ENCODE data around the gene CTRL. TPM values are rescaled to one million over a fixed set of nuclear protein-coding genes. Genes with fewer than 3 reads are reported as not detected.
A peak's percentile ranks its signal among the peaks of the same experiment; 100 is the strongest.
"Not testable (repeated sequence)": the region's sequence is repeated elsewhere in the genome, so short reads cannot be mapped to it uniquely, and the experiment has no call there.

The CTRL gene
- total and polyA plus RNA-seq, 12 donors, result 0.09 to 4.6 (median 1.2) TPM; not detected in 1

- Histone ChIP-seq H3K36me3 (replicated peaks in 1 of 2) (peaks cover 0 to 43% of the 10 kb centered on the region in 2 donors), H3K27me3 (no peaks in the 10 kb centered on the region), H3K4me3 (no peak overlapping the region), H3K27ac (peak overlapping the region in 2 of 5 donors; percentile 30 to 67), H3K4me1 (replicated peaks in 1 of 2) (peaks cover 0 to 23% of the 10 kb centered on the region in 2 donors), H3K9me3 (replicated peaks in 1 of 3) (no peaks in the 10 kb centered on the region)
- WGBS, 4 donors, result 61 to 70% (median 65%) methylated on average over 3 to 6 of the region's 6 CpGs; no CpG with 5 or more reads in 1 of the 4 donors
- intact Hi-C loops (cut with DNase I), result no loop called here
- DNase-seq, result peak in 6 of 7 donors; percentile 66 to 80 (median 74)
- TF ChIP-seq POLR2A (IDR thresholded peaks at IDR 0.05) (no peak), CTCF (IDR thresholded peaks at IDR 0.05) (peak; percentile 58 to 71 (median 62))
Observed at GRCh38 chr16:67942200-67942509, 10.5 kb upstream of the CTRL start.

DNA sequence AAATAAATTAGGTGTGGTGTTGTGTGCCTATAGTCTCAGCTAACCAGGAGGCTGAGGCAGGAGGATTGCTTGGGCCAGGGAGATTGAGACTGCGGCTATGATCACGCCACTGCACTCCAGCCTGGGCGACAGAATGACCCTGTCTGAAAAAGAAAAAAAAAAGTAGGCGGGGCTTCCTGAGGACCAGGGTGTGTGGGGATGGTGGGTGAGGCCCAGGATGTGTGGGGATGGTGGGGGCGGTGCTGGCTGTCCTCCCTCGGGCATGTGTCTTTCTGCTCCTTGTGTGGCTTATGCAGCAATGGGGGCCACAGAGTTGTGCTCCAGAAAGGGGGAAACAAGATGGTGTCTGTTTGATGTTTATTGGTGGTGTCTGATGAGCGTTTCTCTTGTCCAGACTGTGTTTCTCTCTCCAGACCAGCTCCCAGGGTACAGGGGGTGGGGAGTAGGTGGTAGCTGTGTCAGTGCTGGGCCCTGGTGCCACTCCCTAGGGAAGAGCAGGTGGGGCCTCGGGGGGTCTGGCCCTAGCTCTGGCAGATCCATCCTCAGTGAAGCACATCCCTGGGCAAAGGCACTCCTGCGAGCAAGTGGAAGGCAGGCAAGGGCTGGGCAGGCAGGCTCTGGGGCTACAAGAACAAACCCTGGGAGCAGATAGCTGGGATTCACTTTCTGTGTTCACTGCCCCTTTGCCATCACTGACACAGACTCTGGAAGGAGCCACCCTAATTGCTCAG lies 10.0 kb upstream of the CTRL start:
- no peak overlapping the region for H3K4me3 ChIP-seq
- peak overlapping the region in 3 of 5 donors; percentile 30 to 67 (median 30) for H3K27ac ChIP-seq
- TF ChIP-seq CTCF (IDR thresholded peaks at IDR 0.05), result no peak
- TF ChIP-seq POLR2A (IDR thresholded peaks at IDR 0.05), result no peak
- no peaks in the 10 kb centered on the region for H3K9me3 ChIP-seq (replicated peaks in 1 of 3)
- H3K27me3 ChIP-seq, result no peaks in the 10 kb centered on the region
- intact Hi-C loops (cut with DNase I), result no loop called here
- peaks cover 0 to 38% of the 10 kb centered on the region in 2 donors for H3K36me3 ChIP-seq (replicated peaks in 1 of 2)
- peaks cover 0 to 26% of the 10 kb centered on the region in 2 donors for H3K4me1 ChIP-seq (replicated peaks in 1 of 2)
- DNase-seq, result no peak
- 67 to 83% (median 78%) methylated on average over 6 to 9 of the region's 9 CpGs for whole genome bisulfite sequencing, 4 donors

- 89 to 92% (median 91%) methylated on average over 5 of the region's 5 CpGs for WGBS, 4 donors
- no peak overlapping the region for H3K27ac ChIP-seq
- H3K9me3 ChIP-seq (replicated peaks in 1 of 3), result no peaks in the 10 kb centered on the region
- peaks cover 0 to 26% of the 10 kb centered on the region in 2 donors for H3K4me1 ChIP-seq (replicated peaks in 1 of 2)
- no peak for TF ChIP-seq POLR2A (IDR thresholded peaks at IDR 0.05)
- H3K36me3 ChIP-seq (replicated peaks in 1 of 2), result peaks cover 0 to 27% of the 10 kb centered on the region in 2 donors
- intact Hi-C loops (cut with DNase I), result no loop called here
- no peak overlapping the region for H3K4me3 ChIP-seq
- H3K27me3 ChIP-seq, result no peaks in the 10 kb centered on the region
- DNase-seq, result no peak
Observed at GRCh38 chr16:67940446-67941089, 8.9 kb upstream of the CTRL start.

DNA sequence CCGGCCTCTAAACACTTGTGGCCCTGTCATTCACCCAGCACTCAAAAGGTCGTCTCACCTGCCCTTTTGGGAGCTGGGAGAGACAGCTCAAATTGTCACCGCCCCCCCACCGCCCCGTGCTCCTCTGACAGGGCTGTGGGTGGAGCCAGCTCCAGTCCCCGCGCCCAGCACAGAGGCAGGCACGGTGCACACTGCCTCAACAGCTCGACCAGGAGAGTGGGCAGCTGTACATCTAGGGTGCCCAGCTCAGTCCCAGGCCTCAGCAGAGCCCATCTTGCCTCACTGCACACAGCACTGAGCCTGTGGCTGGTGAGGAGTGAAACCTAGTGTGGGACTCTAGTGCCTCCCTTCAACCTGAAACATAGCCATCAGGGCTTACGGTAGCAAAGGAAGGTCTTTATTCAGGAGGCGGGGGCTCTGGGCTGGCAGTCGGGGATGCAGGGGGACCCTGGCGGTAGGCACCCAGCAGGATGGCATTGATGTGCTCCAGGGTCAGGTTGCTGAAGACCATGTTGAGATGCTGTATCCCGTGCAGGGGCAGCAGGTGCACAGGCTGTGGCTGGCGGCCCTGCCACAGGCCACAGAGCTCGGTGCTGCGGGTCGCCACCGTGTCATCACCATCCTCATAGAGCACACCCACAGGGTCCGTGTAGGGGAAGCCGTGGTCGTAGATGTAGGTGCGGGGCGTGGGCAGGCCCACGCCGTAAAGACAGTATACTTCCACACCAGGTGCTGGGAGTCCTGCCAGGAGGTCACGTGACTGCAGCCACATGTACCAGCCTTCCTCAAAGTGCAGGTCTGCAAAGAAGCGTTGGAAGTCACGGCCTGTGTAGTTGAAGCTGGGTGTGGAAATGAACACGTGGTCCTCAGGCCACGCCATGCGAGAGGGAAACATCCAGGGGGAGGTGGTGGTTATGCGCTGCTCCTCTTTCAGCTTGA lies 8.1 kb upstream of the CTRL start:
- TF ChIP-seq POLR2A (IDR thresholded peaks at IDR 0.05), result no peak
- no peak for TF ChIP-seq CTCF (IDR thresholded peaks at IDR 0.05)
- H3K36me3 ChIP-seq (replicated peaks in 1 of 2), result peaks cover 0 to 19% of the 10 kb centered on the region in 2 donors
- no peak overlapping the region for H3K27ac ChIP-seq
- no peaks in the 10 kb centered on the region for H3K9me3 ChIP-seq (replicated peaks in 1 of 3)
- peaks cover 7 to 31% of the 10 kb centered on the region in 2 donors for H3K4me1 ChIP-seq (replicated peaks in 1 of 2)
- peak in 4 of 7 donors; percentile 45 to 80 (median 56) for DNase-seq
- no peak overlapping the region for H3K4me3 ChIP-seq
- no peaks in the 10 kb centered on the region for H3K27me3 ChIP-seq
- intact Hi-C loops (cut with DNase I), result no loop called here
- 72 to 82% (median 77%) methylated on average over 22 to 33 of the region's 33 CpGs for WGBS, 4 donors

DNA sequence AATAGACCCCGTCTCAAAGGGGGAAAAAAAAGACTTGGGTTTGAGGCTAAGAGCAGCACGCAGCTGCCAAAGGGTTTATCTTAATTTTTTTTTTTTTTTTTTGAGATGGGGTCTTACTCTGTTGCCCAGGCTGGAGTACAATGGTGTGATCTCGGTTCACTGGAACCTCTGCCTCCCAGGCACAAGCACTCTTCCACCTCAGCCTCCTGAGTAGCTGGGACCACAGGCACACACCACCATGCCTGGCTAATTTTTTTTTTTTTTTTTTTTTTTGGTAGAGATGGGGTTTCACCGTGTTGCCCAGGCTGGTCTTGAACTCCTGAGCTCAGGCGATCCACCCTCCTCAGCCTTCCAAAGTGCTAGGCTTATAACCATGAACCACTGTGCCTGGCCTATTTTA lies 6.1 kb upstream of the CTRL start:
- H3K4me1 ChIP-seq (replicated peaks in 1 of 2), result peaks cover 8 to 19% of the 10 kb centered on the region in 2 donors
- peak overlapping the region in 2 of 5 donors; percentile 90 to 98 for H3K27ac ChIP-seq
- WGBS, 4 donors, result 89 to 99% (median 92%) methylated on average over 5 of the region's 5 CpGs

More for the DNA sequence above, 6.1 kb upstream of the CTRL start:
- DNase-seq; intact Hi-C loops (cut with DNase I); H3K4me3 ChIP-seq; H3K9me3 ChIP-seq (replicated peaks in 1 of 3); H3K27me3 ChIP-seq: not testable (repeated sequence)
- H3K36me3 ChIP-seq (replicated peaks in 1 of 2), result peaks cover 0 to 24% of the 10 kb centered on the region in 2 donors

All from adrenal gland (tissue), 12 donors.